ENCODE data around the gene RPS24.

DNA sequence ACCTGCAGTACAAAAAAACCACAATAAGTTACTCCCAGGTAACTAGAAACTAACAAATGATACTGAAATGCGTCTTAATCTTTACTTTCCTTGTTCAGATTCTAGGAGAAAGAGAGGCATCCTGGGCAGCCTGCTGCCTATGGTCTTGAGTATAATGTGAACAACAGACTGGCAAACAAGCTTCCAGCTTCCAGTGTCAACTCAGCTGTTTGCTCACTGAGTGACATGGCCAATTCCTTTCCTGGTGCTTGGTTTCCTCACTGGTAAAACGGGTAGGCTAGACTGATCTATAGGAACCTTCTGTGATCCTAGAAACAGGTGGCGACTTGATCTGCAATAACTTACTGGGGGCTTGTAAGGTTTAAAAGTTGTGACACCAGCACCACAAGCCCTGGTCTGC, 14.4 kb upstream of the RPS24 start:
- TF ChIP-seq, protein P1, sequence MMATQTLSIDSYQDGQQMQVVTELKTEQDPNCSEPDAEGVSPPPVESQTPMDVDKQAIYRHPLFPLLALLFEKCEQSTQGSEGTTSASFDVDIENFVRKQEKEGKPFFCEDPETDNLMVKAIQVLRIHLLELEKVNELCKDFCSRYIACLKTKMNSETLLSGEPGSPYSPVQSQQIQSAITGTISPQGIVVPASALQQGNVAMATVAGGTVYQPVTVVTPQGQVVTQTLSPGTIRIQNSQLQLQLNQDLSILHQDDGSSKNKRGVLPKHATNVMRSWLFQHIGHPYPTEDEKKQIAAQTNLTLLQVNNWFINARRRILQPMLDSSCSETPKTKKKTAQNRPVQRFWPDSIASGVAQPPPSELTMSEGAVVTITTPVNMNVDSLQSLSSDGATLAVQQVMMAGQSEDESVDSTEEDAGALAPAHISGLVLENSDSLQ (IDR thresholded peaks at IDR 0.05), result no peak
- TF ChIP-seq CTBP1 (IDR thresholded peaks at IDR 0.05; ENCODE audit: borderline replicate concordance) (no peak), TARDBP (IDR thresholded peaks at IDR 0.05) (no peak), BHLHE40 (IDR thresholded peaks at IDR 0.05; ENCODE audit: borderline replicate concordance) (no peak), FOXA1 (IDR thresholded peaks at IDR 0.05) (no peak), ZNF384 (IDR thresholded peaks at IDR 0.05) (no peak), L3MBTL2 (conservative IDR thresholded peaks at IDR 0.05) (no peak), FOXK2 (IDR thresholded peaks at IDR 0.05) (no peak), LEF1 (IDR thresholded peaks at IDR 0.05; ENCODE audit: borderline replicate concordance) (no peak)

Data from HEK293T (cell line).